WI38 (cell line): ENCODE data around the gene PDCD1LG2.
A peak's percentile ranks its signal among the peaks of the same experiment; 100 is the strongest.

Experiments used
- H3K4me3 ChIP-seq: 2 replicates; pipeline ENCODE4 v1.5.1; 2011; ENCODE audit warnings: low read depth, mild to moderate bottlenecking, control low read depth, low read length
- CTCF ChIP-seq: IDR thresholded peaks from 2 replicates; pipeline ENCODE4 v1.5.1; 2012; ENCODE audit warnings: low read depth, mild to moderate bottlenecking, control low read depth, low read length

Gene PDCD1LG2

GRCh38 chr9:5608298-5609225 lies 98.2 kb downstream of the PDCD1LG2 start:
- peak overlapping the region; percentile 3; the same call in 1 of the 2 replicates for H3K4me3 ChIP-seq
- TF ChIP-seq CTCF = no peak

GRCh38 chr9:5609226-5609596 lies 98.9 kb downstream of the PDCD1LG2 start:
- no peak for TF ChIP-seq CTCF
- no peak overlapping the region; the same call in 1 of the 2 replicates for H3K4me3 ChIP-seq

GRCh38 chr9:5610491-5610890 lies 100.2 kb downstream of the PDCD1LG2 start:
- no peak for TF ChIP-seq CTCF
- no peak overlapping the region for H3K4me3 ChIP-seq

- no peak for TF ChIP-seq CTCF
- H3K4me3 ChIP-seq = no peak overlapping the region
These were observed 101.2 kb downstream of the PDCD1LG2 start for GRCh38 chr9:5611321-5612184.

GRCh38 chr9:5612185-5612530 lies 101.8 kb downstream of the PDCD1LG2 start:
- no peak for TF ChIP-seq CTCF

GRCh38 chr9:5614192-5614591 lies 103.9 kb downstream of the PDCD1LG2 start:
- TF ChIP-seq CTCF = no peak
- H3K4me3 ChIP-seq = no peak overlapping the region

More at GRCh38 chr9:5612185-5612530, 101.8 kb downstream of the PDCD1LG2 start:
- no peak overlapping the region for H3K4me3 ChIP-seq

GRCh38 chr9:5614985-5615384 lies 104.7 kb downstream of the PDCD1LG2 start:
- no peak for TF ChIP-seq CTCF

More at GRCh38 chr9:5614985-5615384, 104.7 kb downstream of the PDCD1LG2 start:
- no peak overlapping the region for H3K4me3 ChIP-seq
